Peyer's patch (tissue), 4 donors: ENCODE data around the gene WDR93. TPM values are rescaled to one million over a fixed set of nuclear protein-coding genes. Genes with fewer than 3 reads are reported as not detected.
"Not testable (repeated sequence)": the region's sequence is repeated elsewhere in the genome, so short reads cannot be mapped to it uniquely, and the experiment has no call there.

Source experiments
- DNase-seq, 3 donors: peaks; one replicate each; pipeline ENCODE4 v3.0.0-alpha.2; 2017 to 2019
- H3K27ac ChIP-seq, 4 donors: fragments of 200-600 bp; sonication (generic); one replicate each; pipeline ENCODE4 v1.5.1; 2016 to 2019
- H3K27me3 ChIP-seq, 2 donors: fragments of 200-600 bp; sonication (generic); one replicate each; pipeline ENCODE4 v1.5.1; 2019
- H3K36me3 ChIP-seq, 3 donors: fragments of 200-600 bp; sonication (generic); one replicate each; pipeline ENCODE4 v1.5.1; 2016 to 2019
- H3K4me1 ChIP-seq, 4 donors: fragments of 200-600 bp; sonication (generic); one replicate each; pipeline ENCODE4 v1.5.1; 2016 to 2019
- H3K4me3 ChIP-seq, 4 donors: fragments of 200-600 bp; sonication (generic); 1 replicate in 3 of 4; 2 replicates in 1 of 4; pipeline ENCODE4 v1.5.1; 2016 to 2019; ENCODE audit warnings: mild to moderate bottlenecking in 1 of 4
- H3K9me3 ChIP-seq, 4 donors: fragments of 200-600 bp; sonication (generic); one replicate each; pipeline ENCODE4 v1.5.1; 2016 to 2019; ENCODE audit warnings: mild to moderate bottlenecking in 1 of 4
- CTCF ChIP-seq, 6 experiments: fragments of 450-650 bp in 4 of 6; fragments of 200-600 bp in 2 of 6; sonication (generic) in 1 of 6; IDR thresholded peaks; one replicate each; pipeline ENCODE4 v1.5.1; 2017 to 2019; ENCODE audit warnings: antibody characterized with exemption in 6 of 6, mild to moderate bottlenecking in 3 of 6, moderate library complexity in 1 of 6
- POLR2A ChIP-seq, 2 donors: fragments of 450-650 bp; IDR thresholded peaks; one replicate each; pipeline ENCODE4 v1.5.1; 2017; ENCODE audit warnings: antibody characterized with exemption in 2 of 2, mild to moderate bottlenecking in 2 of 2, moderate library complexity in 2 of 2
- total RNA-seq, 4 donors: library from RNA; depleted of rRNA; stranded (reverse); fragments of >200 nt; gene quantifications; one replicate each; pipeline ENCODE4 v1.1.0, GENCODE V29; 2016

WDR93 gene
- total RNA-seq, 4 donors from 2014 or later, result 1.0 TPM; not detected in 3

DNA sequence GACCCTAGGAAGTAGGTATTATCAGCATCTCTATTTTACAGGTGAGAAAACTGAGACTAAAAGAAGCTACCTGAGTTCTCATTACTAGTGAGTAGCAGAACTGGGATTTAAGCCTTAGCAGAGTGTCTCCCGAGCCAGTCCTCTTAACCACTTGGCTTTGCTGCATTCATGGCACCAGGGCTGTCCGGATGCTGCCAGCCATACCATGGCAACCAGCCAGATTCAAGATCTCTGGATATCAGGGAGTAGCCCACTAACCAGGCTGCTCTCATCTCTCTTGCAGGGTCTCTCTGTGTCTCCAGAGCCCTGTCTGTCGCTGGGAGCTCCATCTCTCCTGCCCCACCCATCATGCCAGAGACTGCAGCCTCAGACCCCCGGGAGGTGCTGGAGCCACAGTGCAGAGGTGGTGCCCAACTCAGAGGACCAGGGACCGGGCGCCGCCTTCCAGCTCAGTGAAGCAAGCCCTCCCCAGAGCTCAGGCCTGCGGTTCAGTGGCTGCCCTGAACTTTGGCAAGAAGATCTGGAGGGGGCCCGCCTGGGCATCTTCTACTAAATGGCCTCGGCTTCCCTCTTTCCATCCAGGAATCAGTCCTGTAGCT is 87.3 kb downstream of the WDR93 start:
- Histone ChIP-seq H3K4me3 (no peak overlapping the region), H3K36me3 (no peaks in the 10 kb centered on the region), H3K27ac (no peak overlapping the region), H3K9me3 (no peaks in the 10 kb centered on the region), H3K4me1 (peaks cover 2 to 34% (median 9%) of the 10 kb centered on the region in 4 donors), H3K27me3 (no peaks in the 10 kb centered on the region)
- no peak for DNase-seq
- no peak for TF ChIP-seq POLR2A (IDR thresholded peaks at IDR 0.05)
- TF ChIP-seq CTCF (IDR thresholded peaks at IDR 0.05), result no peak

- no peaks in the 10 kb centered on the region for H3K36me3 ChIP-seq
- DNase-seq, result no peak
- H3K9me3 ChIP-seq, result no peaks in the 10 kb centered on the region
- no peaks in the 10 kb centered on the region for H3K27me3 ChIP-seq
- TF ChIP-seq CTCF (IDR thresholded peaks at IDR 0.05) (no peak), POLR2A (IDR thresholded peaks at IDR 0.05) (no peak)
- H3K4me1 ChIP-seq, result peaks cover 2 to 44% (median 9%) of the 10 kb centered on the region in 4 donors
- no peak overlapping the region for H3K27ac ChIP-seq
- H3K4me3 ChIP-seq, result no peak overlapping the region
Observed at GRCh38 chr15:89778861-89779260, 88.2 kb downstream of the WDR93 start.

DNA sequence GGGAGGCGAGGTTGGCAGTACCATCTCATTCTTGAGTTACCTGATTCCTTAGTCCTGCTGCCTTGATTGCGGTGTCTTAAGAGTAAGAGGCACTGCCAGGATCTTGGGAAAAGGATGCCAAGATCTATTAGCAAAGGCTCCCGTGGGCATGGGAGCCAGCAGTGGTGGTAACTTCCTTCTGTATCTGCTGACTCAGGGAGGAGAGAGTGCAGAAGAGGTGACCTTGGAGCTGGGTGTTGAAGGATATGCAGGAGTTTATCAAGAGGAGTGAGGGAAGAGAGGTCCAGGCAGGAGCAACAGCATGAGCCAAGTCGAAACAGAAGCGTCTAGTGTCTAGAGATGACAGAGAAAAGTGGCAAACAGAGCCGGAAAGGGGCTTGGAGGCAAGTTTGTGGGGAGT is 90.0 kb downstream of the WDR93 start:
- Histone ChIP-seq H3K4me3 (no peak overlapping the region), H3K4me1 (peaks cover 2 to 60% (median 9%) of the 10 kb centered on the region in 4 donors), H3K27ac (peak overlapping the region in 2 of 4 donors; percentile 12 to 79), H3K9me3 (no peaks in the 10 kb centered on the region), H3K36me3 (no peaks in the 10 kb centered on the region), H3K27me3 (no peaks in the 10 kb centered on the region)
- no peak for TF ChIP-seq POLR2A (IDR thresholded peaks at IDR 0.05)
- TF ChIP-seq CTCF (IDR thresholded peaks at IDR 0.05), result no peak
- no peak for DNase-seq

GRCh38 chr15:89781055-89781454 is 90.4 kb downstream of the WDR93 start:
- peak overlapping the region in 3 of 4 donors; percentile 12 to 91 (median 79) for H3K27ac ChIP-seq
- TF ChIP-seq POLR2A (IDR thresholded peaks at IDR 0.05) (no peak), CTCF (IDR thresholded peaks at IDR 0.05) (no peak)
- no peaks in the 10 kb centered on the region for H3K27me3 ChIP-seq
- H3K9me3 ChIP-seq, result no peaks in the 10 kb centered on the region
- no peak overlapping the region for H3K4me3 ChIP-seq
- no peaks in the 10 kb centered on the region for H3K36me3 ChIP-seq
- H3K4me1 ChIP-seq, result peaks cover 2 to 56% (median 7%) of the 10 kb centered on the region in 4 donors
- DNase-seq, result peak in 1 of 3 donors; percentile 65

DNA sequence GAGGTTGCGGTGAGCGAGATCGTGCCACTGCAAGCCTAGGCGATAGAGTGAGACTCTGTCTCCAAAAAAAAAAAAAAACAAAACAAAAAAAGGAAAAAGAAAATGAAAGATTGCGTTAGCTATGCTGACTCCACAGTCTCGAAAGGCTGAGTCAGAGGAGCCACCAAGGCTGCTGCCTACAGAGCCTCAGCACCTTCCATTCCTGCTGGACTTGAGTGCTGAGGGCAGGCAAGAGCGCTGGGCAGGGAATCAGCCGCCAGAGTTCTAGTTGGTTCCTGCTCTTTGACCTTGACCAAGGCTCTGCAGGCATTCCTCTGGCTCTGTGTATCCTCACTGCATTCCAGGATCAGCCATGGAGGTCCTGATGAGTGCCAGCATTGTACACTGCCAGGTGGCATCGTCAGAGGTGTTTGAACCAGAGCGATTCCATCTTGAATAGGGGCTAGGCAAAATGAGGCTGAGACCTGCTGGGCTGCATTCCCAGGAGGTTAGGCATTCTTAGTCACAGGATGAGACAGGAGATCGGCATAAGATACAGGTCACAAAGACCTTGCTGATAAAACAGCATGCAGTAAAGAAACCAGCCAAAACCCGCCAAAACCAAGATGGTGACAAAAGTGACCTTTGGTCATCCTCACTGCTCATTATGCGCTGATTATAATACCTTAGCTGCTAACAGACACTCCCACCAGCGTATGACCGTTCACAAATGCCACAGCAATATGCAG is 91.4 kb downstream of the WDR93 start:
- Histone ChIP-seq H3K4me1 (peaks cover 0 to 47% (median 3%) of the 10 kb centered on the region in 4 donors), H3K27ac (peak overlapping the region in 2 of 4 donors; percentile 79 to 91), H3K4me3 (no peak overlapping the region), H3K9me3 (no peaks in the 10 kb centered on the region), H3K36me3 (no peaks in the 10 kb centered on the region), H3K27me3 (no peaks in the 10 kb centered on the region)
- DNase-seq, result peak in 1 of 3 donors; percentile 66
- TF ChIP-seq CTCF (IDR thresholded peaks at IDR 0.05), result no peak
- TF ChIP-seq POLR2A (IDR thresholded peaks at IDR 0.05), result no peak

DNA sequence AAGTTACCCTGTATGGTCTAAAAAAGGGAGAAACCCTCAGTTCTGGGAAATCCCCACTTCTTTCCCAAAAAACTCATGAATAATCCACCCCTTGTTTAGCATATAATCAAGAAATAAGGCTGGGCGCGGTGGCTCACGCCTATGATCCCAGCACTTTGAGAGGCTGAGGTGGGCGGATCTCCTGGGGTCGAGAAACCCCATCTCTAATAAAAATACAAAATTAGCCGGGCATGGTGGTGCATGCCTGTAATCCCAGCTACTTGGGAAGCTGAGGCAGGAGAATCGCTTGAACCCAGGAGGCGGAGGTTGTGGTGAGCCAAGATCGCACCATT is 92.0 kb downstream of the WDR93 start:
- H3K36me3 ChIP-seq, result not testable (repeated sequence)
- peak overlapping the region in 2 of 4 donors; percentile 79 to 91 for H3K27ac ChIP-seq

More for the DNA sequence above, 92.0 kb downstream of the WDR93 start:
- not testable (repeated sequence) for H3K4me3 ChIP-seq, H3K27me3 ChIP-seq, H3K9me3 ChIP-seq, DNase-seq
- H3K4me1 ChIP-seq, result peaks cover 0 to 47% (median 3%) of the 10 kb centered on the region in 4 donors
